GM12878 (cell line): ENCODE measurements around the gene FAR2. TPM values are rescaled to one million over a fixed set of nuclear protein-coding genes. Genes with fewer than 3 reads are reported as not detected.

Experiments
- ATAC-seq: fragments of 200-7000 bp; cut with Tn5 transposase; 3 replicates; pipeline ENCODE4 v1.9.1; 2020; ENCODE audit warnings: mild to moderate bottlenecking, moderate library complexity
- BruUV-seq: library from RNA; stranded (reverse); fragments of 400-500 nt; replicated peaks from 2 replicates; lab custom pipeline; 2021; lab: Mats Ljungman, UMichigan
- CTCF ChIA-PET: fragments of 300-600 bp; sonication (Branson Sonifier 250); formaldehyde crosslinking; extraction: SDS; loops from one replicate; lab custom pipeline; 2021; ENCODE audit warnings: inconsistent platforms; lab: Yijun Ruan, JAX
- POLR2A ChIA-PET: fragments of 350-600 bp; formaldehyde crosslinking; extraction: SDS; loops from one replicate; lab custom pipeline; 2021; ENCODE audit warnings: inconsistent platforms; lab: Charles Lee
- RAD21 ChIA-PET: fragments of 300-600 bp; sonication (Branson Sonifier 250); formaldehyde crosslinking; loops from one replicate; lab custom pipeline; 2023; ENCODE audit warnings: antibody characterized with exemption; ENCODE audit not compliant: unreplicated experiment; lab: Charles Lee
- SMC1A ChIA-PET: fragments of 300-600 bp; sonication (Branson Sonifier 250); formaldehyde crosslinking; loops from one replicate; lab custom pipeline; 2023; ENCODE audit not compliant: unreplicated experiment, uncharacterized antibody; lab: Charles Lee
- DNase-seq: peaks from one replicate; pipeline ENCODE4 v3.0.0-alpha.2; 2011; ENCODE audit warnings: low read depth, low spot score
- FAIRE-seq: peaks from 3 replicates; lab custom pipeline; 2011; peaks lifted over from hg19 to GRCh38; lab: Jason Lieb, UNC
- H2AFZ ChIP-seq: 2 replicates; pipeline ENCODE4 v1.6.0; 2011; ENCODE audit warnings: low read depth, low read length, control low read depth; ENCODE audit not compliant: control insufficient read depth
- H3K27ac ChIP-seq: 2 replicates; pipeline ENCODE4 v1.5.1; 2011; ENCODE audit warnings: control low read depth; ENCODE audit not compliant: control insufficient read depth, insufficient read depth
- H3K27me3 ChIP-seq, 2 experiments: replicated peaks in 1 of 2; 2 replicates each; pipeline versions ENCODE4 v1.6.0 to v1.6.1; 2011; ENCODE audit warnings: low read length in 1 of 2; ENCODE audit not compliant: control insufficient read depth in 2 of 2, insufficient read depth in 2 of 2
- H3K36me3 ChIP-seq, 2 experiments: 2 replicates each; pipeline ENCODE4 v1.5.1; 2011; ENCODE audit warnings: low read length in 1 of 2; ENCODE audit not compliant: control insufficient read depth in 2 of 2, insufficient read depth in 2 of 2
- H3K4me1 ChIP-seq: 2 replicates; pipeline ENCODE4 v1.6.1; 2011; ENCODE audit warnings: mild to moderate bottlenecking, low read length, moderate library complexity, mixed read lengths; ENCODE audit not compliant: control insufficient read depth, insufficient read depth
- H3K4me2 ChIP-seq: 2 replicates; pipeline ENCODE4 v1.6.0; 2011; ENCODE audit warnings: control low read depth; ENCODE audit not compliant: control insufficient read depth, insufficient read depth
- H3K4me3 ChIP-seq: fragments of 200-600 bp; sonication (generic); 2 replicates; pipeline ENCODE4 v1.5.1; 2016
- H3K79me2 ChIP-seq: 2 replicates; pipeline ENCODE4 v1.6.0; 2011; ENCODE audit warnings: low read length; ENCODE audit not compliant: control insufficient read depth, insufficient read depth
- H3K9ac ChIP-seq: 2 replicates; pipeline ENCODE4 v1.8.0; 2011; ENCODE audit warnings: low read length, control low read depth, mixed read lengths; ENCODE audit not compliant: control insufficient read depth, insufficient read depth
- H3K9me3 ChIP-seq: replicated peaks from 3 replicates; pipeline ENCODE4 v1.5.1; 2011; ENCODE audit warnings: mild to moderate bottlenecking, low read length; ENCODE audit not compliant: control insufficient read depth, insufficient read depth
- H4K20me1 ChIP-seq: 2 replicates; pipeline ENCODE4 v1.6.0; 2011; ENCODE audit not compliant: control insufficient read depth, insufficient read depth
- IKZF2 ChIP-seq, 2 experiments: fragments of 450-650 bp; IDR thresholded peaks; 2 replicates each; pipeline ENCODE4 v1.6.1; 2017; ENCODE audit warnings: mild to moderate bottlenecking in 2 of 2, moderate library complexity in 2 of 2
- SIN3A ChIP-seq: IDR thresholded peaks from 2 replicates; pipeline ENCODE4 v1.6.1; 2012; ENCODE audit warnings: low read depth, low read length, improper control_type of control experiment
- in situ Hi-C: fragments of 300-500 bp; cut with MboI; formaldehyde crosslinking; loops from 9 replicates; pipeline ENCODE4 v1.14.3; 2018; ENCODE audit warnings: mixed read lengths
- intact Hi-C: fragments of 100-400 bp; cut with micrococcal nuclease; formaldehyde crosslinking; loops from one replicate; pipeline ENCODE4 v1.14.2; 2022; ENCODE audit not compliant: unreplicated experiment
- polyA plus RNA-seq, 11 experiments: library from polyadenylated mRNA; depleted of rRNA in 4 of 11; unstranded in 6 of 11; stranded (reverse) in 5 of 11; fragments of >200 nt; fragmentation: Nextera tagmentation in 4 of 11; fragmentation: Illumina TruSeq in 1 of 11; extraction: Ambion mirVana in 4 of 11; extraction: Trizol in 1 of 11; gene quantifications; 1 replicate in 1 of 11; 2 replicates in 10 of 11; pipeline versions ENCODE4 v1.2.1 to v1.2.3, GENCODE V29; 2011 to 2016; ENCODE audit warnings: inconsistent platforms in 2 of 11, missing spikeins in 2 of 11, low read depth in 1 of 11
- total RNA-seq, 4 experiments: library from RNA; depleted of rRNA in 3 of 4; stranded (reverse); fragments of >200 nt in 3 of 4; fragmentation: Illumina TruSeq in 1 of 4; extraction: Trizol in 1 of 4; gene quantifications; 2 replicates each; pipeline versions ENCODE4 v1.2.1 to v1.2.3, GENCODE V29; 2013 to 2021
- TF ChIP-seq, protein P1 (sequence below): IDR thresholded peaks from 2 replicates; pipeline ENCODE4 v1.6.1; 2012; ENCODE audit warnings: improper control_type of control experiment, low read depth, low read length; ENCODE audit not compliant: insufficient replicate concordance

The FAR2 gene
- total and polyA plus RNA-seq, 10 of the 15 experiments (the other 5 are each of a cell fraction or from before 2014, with no cell fraction given): 0.50 to 1.1 (median 0.65) TPM

DNA sequence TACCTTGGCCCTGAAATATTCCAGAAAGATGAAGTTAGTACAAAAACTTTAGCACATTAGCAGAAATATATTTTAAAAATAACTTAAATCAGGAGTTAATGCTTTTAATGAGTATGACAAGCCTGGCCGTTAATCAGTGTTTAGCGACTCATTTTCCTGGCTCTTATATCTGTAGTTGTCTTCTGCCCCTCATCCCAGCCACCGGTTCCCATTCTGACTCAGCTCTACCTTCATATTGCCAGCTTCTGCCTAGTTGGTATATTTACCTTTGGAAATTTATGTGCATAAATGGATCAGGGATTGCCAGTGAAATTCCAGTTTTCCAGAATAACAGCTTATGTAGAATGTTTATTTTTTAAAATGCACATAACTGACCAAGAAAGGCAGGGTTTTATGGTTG, 152.0 kb downstream of the FAR2 start (continued):
- TF ChIP-seq, protein P1, sequence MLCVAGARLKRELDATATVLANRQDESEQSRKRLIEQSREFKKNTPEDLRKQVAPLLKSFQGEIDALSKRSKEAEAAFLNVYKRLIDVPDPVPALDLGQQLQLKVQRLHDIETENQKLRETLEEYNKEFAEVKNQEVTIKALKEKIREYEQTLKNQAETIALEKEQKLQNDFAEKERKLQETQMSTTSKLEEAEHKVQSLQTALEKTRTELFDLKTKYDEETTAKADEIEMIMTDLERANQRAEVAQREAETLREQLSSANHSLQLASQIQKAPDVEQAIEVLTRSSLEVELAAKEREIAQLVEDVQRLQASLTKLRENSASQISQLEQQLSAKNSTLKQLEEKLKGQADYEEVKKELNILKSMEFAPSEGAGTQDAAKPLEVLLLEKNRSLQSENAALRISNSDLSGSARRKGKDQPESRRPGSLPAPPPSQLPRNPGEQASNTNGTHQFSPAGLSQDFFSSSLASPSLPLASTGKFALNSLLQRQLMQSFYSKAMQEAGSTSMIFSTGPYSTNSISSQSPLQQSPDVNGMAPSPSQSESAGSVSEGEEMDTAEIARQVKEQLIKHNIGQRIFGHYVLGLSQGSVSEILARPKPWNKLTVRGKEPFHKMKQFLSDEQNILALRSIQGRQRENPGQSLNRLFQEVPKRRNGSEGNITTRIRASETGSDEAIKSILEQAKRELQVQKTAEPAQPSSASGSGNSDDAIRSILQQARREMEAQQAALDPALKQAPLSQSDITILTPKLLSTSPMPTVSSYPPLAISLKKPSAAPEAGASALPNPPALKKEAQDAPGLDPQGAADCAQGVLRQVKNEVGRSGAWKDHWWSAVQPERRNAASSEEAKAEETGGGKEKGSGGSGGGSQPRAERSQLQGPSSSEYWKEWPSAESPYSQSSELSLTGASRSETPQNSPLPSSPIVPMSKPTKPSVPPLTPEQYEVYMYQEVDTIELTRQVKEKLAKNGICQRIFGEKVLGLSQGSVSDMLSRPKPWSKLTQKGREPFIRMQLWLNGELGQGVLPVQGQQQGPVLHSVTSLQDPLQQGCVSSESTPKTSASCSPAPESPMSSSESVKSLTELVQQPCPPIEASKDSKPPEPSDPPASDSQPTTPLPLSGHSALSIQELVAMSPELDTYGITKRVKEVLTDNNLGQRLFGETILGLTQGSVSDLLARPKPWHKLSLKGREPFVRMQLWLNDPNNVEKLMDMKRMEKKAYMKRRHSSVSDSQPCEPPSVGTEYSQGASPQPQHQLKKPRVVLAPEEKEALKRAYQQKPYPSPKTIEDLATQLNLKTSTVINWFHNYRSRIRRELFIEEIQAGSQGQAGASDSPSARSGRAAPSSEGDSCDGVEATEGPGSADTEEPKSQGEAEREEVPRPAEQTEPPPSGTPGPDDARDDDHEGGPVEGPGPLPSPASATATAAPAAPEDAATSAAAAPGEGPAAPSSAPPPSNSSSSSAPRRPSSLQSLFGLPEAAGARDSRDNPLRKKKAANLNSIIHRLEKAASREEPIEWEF: no peak

DNA sequence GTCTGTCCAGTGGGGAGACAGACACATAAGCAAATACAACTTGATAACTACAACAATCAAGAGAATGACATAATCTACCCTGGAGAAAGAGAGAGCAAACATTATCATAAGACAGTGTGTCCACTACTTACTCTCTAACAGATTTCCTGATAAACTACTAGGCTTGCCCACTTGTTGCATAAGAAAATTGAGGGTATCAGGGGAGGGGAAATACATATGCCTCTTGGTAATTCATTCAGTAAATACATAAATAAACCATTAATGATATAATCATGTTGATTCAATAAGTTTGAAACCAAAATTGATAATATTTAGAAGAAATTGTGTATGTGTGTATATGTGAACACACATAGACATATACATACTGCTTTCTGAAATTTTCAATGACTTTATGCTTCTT, 155.3 kb downstream of the FAR2 start:
- SMC1A ChIA-PET: no interaction called here
- ATAC-seq (no peak), DNase-seq (no peak), FAIRE-seq (no peak)
- TF ChIP-seq IKZF2 (IDR thresholded peaks at IDR 0.05): no peak
- no peak for TF ChIP-seq SIN3A
- H3K9ac ChIP-seq: no peak overlapping the region
- no peak overlapping the region for H3K4me3 ChIP-seq
- H3K4me2 ChIP-seq: no peak overlapping the region
- no peak overlapping the region for H3K27ac ChIP-seq
- no TSS peak for BruUV-seq
- H3K27me3 ChIP-seq: no peaks in the 10 kb centered on the region
- H3K79me2 ChIP-seq: no peaks in the 10 kb centered on the region
- POLR2A ChIA-PET: no interaction called here
- no peaks in the 10 kb centered on the region for H3K9me3 ChIP-seq
- CTCF ChIA-PET: interaction anchor here (1.9 kb wide), 1 partner anchor 13 kb away, joined by 12 read pairs; no protein-coding TSS in a partner anchor
- no peaks in the 10 kb centered on the region for H3K4me1 ChIP-seq
- RAD21 ChIA-PET: no interaction called here
- H4K20me1 ChIP-seq: no peaks in the 10 kb centered on the region
- H2AFZ ChIP-seq: no peak overlapping the region
- in situ Hi-C loops (no loop called here), intact Hi-C loops (no loop called here)
- H3K36me3 ChIP-seq: no peaks in the 10 kb centered on the region
